SK-N-SH (cell line): ENCODE data around the gene SMPD4. TPM values are rescaled to one million over a fixed set of nuclear protein-coding genes. Genes with fewer than 3 reads are reported as not detected.

Experiments used
- CTCF ChIA-PET: fragments of 300-600, 350-600 bp; formaldehyde crosslinking; extraction: SDS; loops from one replicate; lab custom pipeline; 2021; lab: Yijun Ruan, JAX
- POLR2A ChIA-PET: fragments of 350-600 bp; sonication (Branson Sonifier 250); formaldehyde crosslinking; extraction: SDS; loops from one replicate; lab custom pipeline; 2020; ENCODE audit warnings: antibody characterized with exemption, inconsistent platforms; lab: Yijun Ruan, JAX
- DNase-seq: peaks from one replicate; pipeline ENCODE4 v3.0.0; 2012
- H2AFZ ChIP-seq: fragments of 200-600 bp; sonication (generic); 2 replicates; pipeline ENCODE4 v1.8.1; 2016; ENCODE audit warnings: antibody characterized with exemption, mild to moderate bottlenecking, low read depth
- H3F3A ChIP-seq: fragments of 200-600 bp; sonication (generic); replicated peaks from 2 replicates; pipeline ENCODE3; 2016; ENCODE audit warnings: antibody characterized with exemption, mild to moderate bottlenecking; ENCODE audit not compliant: insufficient read depth
- H3K27ac ChIP-seq, 2 experiments: fragments of 200-500 bp in 1 of 2; fragments of 200-600 bp in 1 of 2; sonication (Bioruptor generic) in 1 of 2; sonication (generic), shearing (Covaris generic) in 1 of 2; 2 replicates each; pipeline versions ENCODE4 v1.5.1 to v1.6.1; 2014 to 2016; ENCODE audit warnings: low read depth in 2 of 2, inconsistent platforms in 1 of 2, low read length in 1 of 2, mild to moderate bottlenecking in 1 of 2, mixed read lengths in 1 of 2
- H3K27me3 ChIP-seq: fragments of 200-600 bp; sonication (generic), shearing (Covaris generic); 2 replicates; pipeline ENCODE4 v1.6.1; 2016; ENCODE audit warnings: mixed run types; ENCODE audit not compliant: insufficient read depth
- H3K36me3 ChIP-seq, 2 experiments: fragments of 200-500 bp in 1 of 2; fragments of 200-600 bp in 1 of 2; sonication (Bioruptor generic) in 1 of 2; sonication (generic) in 1 of 2; replicated peaks in 1 of 2; 2 replicates each; pipeline versions ENCODE3 to v1.5.1; 2014 to 2016; ENCODE audit warnings: low read length in 1 of 2, mild to moderate bottlenecking in 1 of 2; ENCODE audit not compliant: insufficient read depth in 2 of 2, control insufficient read depth in 1 of 2
- H3K4me1 ChIP-seq, 2 experiments: fragments of 200-500 bp in 1 of 2; fragments of 200-600 bp in 1 of 2; sonication (Bioruptor generic) in 1 of 2; sonication (generic), shearing (Covaris generic) in 1 of 2; 2 replicates each; pipeline versions ENCODE4 v1.5.1 to v1.6.1; 2014 to 2016; ENCODE audit warnings: low read depth in 1 of 2, low read length in 1 of 2, mixed run types in 1 of 2; ENCODE audit not compliant: insufficient read depth in 2 of 2, control insufficient read depth in 1 of 2
- H3K4me2 ChIP-seq: fragments of 200-600 bp; sonication (generic), shearing (Covaris generic); 2 replicates; pipeline ENCODE4 v1.6.1; 2017; ENCODE audit warnings: mixed run types
- H3K4me3 ChIP-seq, 2 experiments: fragments of 200-500 bp in 1 of 2; fragments of 200-600 bp in 1 of 2; sonication (Bioruptor generic) in 1 of 2; sonication (generic), shearing (Covaris generic) in 1 of 2; 2 replicates each; pipeline versions ENCODE4 v1.5.1 to v1.8.1; 2014 to 2016; ENCODE audit warnings: low read depth in 2 of 2, inconsistent platforms in 1 of 2, low read length in 1 of 2, mild to moderate bottlenecking in 1 of 2, mixed read lengths in 1 of 2, moderate library complexity in 1 of 2
- H3K79me2 ChIP-seq: fragments of 200-600 bp; sonication (generic); 2 replicates; pipeline ENCODE4 v1.8.1; 2017; ENCODE audit warnings: mild to moderate bottlenecking; ENCODE audit not compliant: insufficient read depth
- H3K9ac ChIP-seq: fragments of 200-600 bp; sonication (generic); 2 replicates; pipeline ENCODE4 v1.6.1; 2017; ENCODE audit warnings: mixed run types
- H3K9me2 ChIP-seq: fragments of 200-600 bp; sonication (generic); 2 replicates; pipeline ENCODE4 v1.6.1; 2017; ENCODE audit warnings: mixed run types
- H3K9me3 ChIP-seq: fragments of 200-600 bp; sonication (generic); 2 replicates; pipeline ENCODE4 v1.6.1; 2017; ENCODE audit warnings: mixed run types, mild to moderate bottlenecking, moderate library complexity
- H4K20me1 ChIP-seq: fragments of 200-600 bp; sonication (generic); 2 replicates; pipeline ENCODE4 v1.6.1; 2017; ENCODE audit warnings: mild to moderate bottlenecking, mixed run types; ENCODE audit not compliant: insufficient read depth
- CTCF ChIP-seq: fragments of 200-600 bp; sonication (generic); IDR thresholded peaks from 2 replicates; pipeline ENCODE4 v1.6.1; 2017; ENCODE audit warnings: antibody characterized with exemption, mild to moderate bottlenecking, moderate library complexity
- FOSL2 ChIP-seq: IDR thresholded peaks from 2 replicates; pipeline ENCODE4 v1.4.0; 2012; ENCODE audit warnings: low read depth, mild to moderate bottlenecking, moderate library complexity, borderline replicate concordance
- FOXM1 ChIP-seq: IDR thresholded peaks from 2 replicates; pipeline ENCODE4 v1.4.0; 2012; ENCODE audit warnings: low read depth, mild to moderate bottlenecking
- GABPA ChIP-seq: IDR thresholded peaks from 2 replicates; pipeline ENCODE4 v1.4.0; 2012; ENCODE audit warnings: low read depth, mild to moderate bottlenecking
- MAX ChIP-seq: IDR thresholded peaks from 2 replicates; pipeline ENCODE4 v1.4.0; 2012; ENCODE audit warnings: low read depth
- MXI1 ChIP-seq: IDR thresholded peaks from 2 replicates; pipeline ENCODE4 v1.6.1; 2012; ENCODE audit warnings: mild to moderate bottlenecking, low read depth, low read length, improper control_type of control experiment
- NFIC ChIP-seq: IDR thresholded peaks from 2 replicates; pipeline ENCODE4 v1.4.0; 2012; ENCODE audit warnings: borderline replicate concordance
- NRF1 ChIP-seq: IDR thresholded peaks from 2 replicates; pipeline ENCODE4 v1.6.1; 2012; ENCODE audit warnings: low read depth, mild to moderate bottlenecking, low read length
- PBX3 ChIP-seq: IDR thresholded peaks from 2 replicates; pipeline ENCODE4; 2012
- REST ChIP-seq: IDR thresholded peaks from 2 replicates; pipeline ENCODE4 v1.6.1; 2012; ENCODE audit warnings: mild to moderate bottlenecking, low read depth, low read length, moderate library complexity
- SIN3A ChIP-seq: IDR thresholded peaks from 2 replicates; pipeline ENCODE4 v1.6.1; 2012; ENCODE audit warnings: low read depth, mild to moderate bottlenecking, low read length, moderate library complexity, borderline replicate concordance
- YY1 ChIP-seq: IDR thresholded peaks from 2 replicates; pipeline ENCODE4 v1.4.0; 2012; ENCODE audit warnings: low read depth, mild to moderate bottlenecking
- WGBS: methylation state at CpG from one replicate; pipeline ENCODE4 v1.1.6; 2017; ENCODE audit warnings: low lambda C conversion rate; 5-methylcytosine and 5-hydroxymethylcytosine counted together
- polyA plus RNA-seq, 3 experiments: library from polyadenylated mRNA; depleted of rRNA; stranded (reverse); fragments of >200 nt; gene quantifications; 2 replicates each; pipeline ENCODE4 v1.2.3, GENCODE V29; 2012

Gene SMPD4
- polyA plus RNA-seq, 1 of the 3 experiments (the other 2 are of a cell fraction), result 43.0 TPM

GRCh38 chr2:130187268-130187667 lies 5.9 kb upstream of the SMPD4 start:
- Histone ChIP-seq H3K4me2 (no peak overlapping the region), H2AFZ (no peak overlapping the region), H3F3A (no peaks in the 10 kb centered on the region)
- TF ChIP-seq FOXM1 (no peak), NRF1 (no peak), PBX3 (no peak), MAX (no peak), SIN3A (no peak), REST (no peak), GABPA (no peak), YY1 (no peak), MXI1 (no peak), FOSL2 (no peak), NFIC (no peak), CTCF (no peak)
- TF ChIP-seq, all 33 proteins: peak for 0
- no peaks in the 10 kb centered on the region for H3K27me3 ChIP-seq
- H3K4me1 ChIP-seq, result peaks cover 0 to 23% of the 10 kb centered on the region in 2 experiments; a peak in 1 of 4 replicates
- DNase-seq, result no peak
- H3K9me3 ChIP-seq, result no peaks in the 10 kb centered on the region
- POLR2A ChIA-PET, result interaction anchor here (0.6 kb wide), 1 partner anchor 1300 kb away, joined by 3 read pairs; no protein-coding TSS in a partner anchor
- H4K20me1 ChIP-seq, result 0 out of 2 replicates have a peak, but pooled peaks cover 2% of the 10 kb centered on the region
- no peaks in the 10 kb centered on the region for H3K9me2 ChIP-seq
- H3K4me3 ChIP-seq, result no peak overlapping the region
- H3K79me2 ChIP-seq, result peaks cover 25% of the 10 kb centered on the region
- 88% methylated on average over 6 of the region's 8 CpGs for WGBS
- H3K27ac ChIP-seq, result no peak overlapping the region
- CTCF ChIA-PET, result interaction anchor here (11.1 kb wide), 1 partner anchor 147 kb away, joined by 113 read pairs; no protein-coding TSS in a partner anchor
- H3K36me3 ChIP-seq, result peaks cover 0 to 6% of the 10 kb centered on the region in 2 experiments
- no peak overlapping the region for H3K9ac ChIP-seq
